Coronary artery (tissue), 2 donors: ENCODE data around the gene KDELR1.

Experiments
- DNase-seq: peaks from one replicate; pipeline ENCODE4 v3.0.0-alpha.2; 2017; ENCODE audit warnings: low spot score
- H3K27ac ChIP-seq, 2 donors: fragments of 200-600 bp; sonication (generic); one replicate each; pipeline ENCODE4 v1.5.1; 2016 to 2019
- H3K4me3 ChIP-seq: fragments of 200-600 bp; sonication (generic); 2 replicates; pipeline ENCODE4 v1.5.1; 2016; ENCODE audit warnings: mild to moderate bottlenecking, moderate library complexity
- TF ChIP-seq, protein P1 (sequence below): fragments of 200-600 bp; sonication (generic); IDR thresholded peaks from one replicate; pipeline ENCODE4 v1.5.1; 2019; ENCODE audit warnings: antibody characterized with exemption

The KDELR1 gene

DNA sequence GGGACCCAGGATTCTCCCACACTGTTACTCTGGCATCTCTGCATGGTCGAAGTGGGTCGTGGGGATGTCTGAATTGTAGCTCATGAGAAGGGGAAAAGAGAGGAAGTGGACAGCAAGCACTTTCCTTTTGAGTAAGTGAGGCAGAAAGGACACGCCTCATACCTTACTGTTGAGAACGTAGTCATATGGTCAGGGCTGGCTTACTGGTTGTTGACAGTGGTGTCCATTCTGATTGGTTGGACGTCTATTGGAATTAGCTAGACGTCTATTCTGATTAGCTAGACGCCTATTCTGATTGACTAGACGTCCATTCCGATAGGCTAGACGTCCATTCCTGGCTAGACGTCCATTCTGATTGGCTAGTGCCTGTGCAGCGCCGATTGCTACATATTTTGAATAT is 14.5 kb upstream of the KDELR1 start:
- Histone ChIP-seq H3K27ac (no peak overlapping the region), H3K4me3 (no peak overlapping the region)
- no peak for DNase-seq
- TF ChIP-seq, protein P1, sequence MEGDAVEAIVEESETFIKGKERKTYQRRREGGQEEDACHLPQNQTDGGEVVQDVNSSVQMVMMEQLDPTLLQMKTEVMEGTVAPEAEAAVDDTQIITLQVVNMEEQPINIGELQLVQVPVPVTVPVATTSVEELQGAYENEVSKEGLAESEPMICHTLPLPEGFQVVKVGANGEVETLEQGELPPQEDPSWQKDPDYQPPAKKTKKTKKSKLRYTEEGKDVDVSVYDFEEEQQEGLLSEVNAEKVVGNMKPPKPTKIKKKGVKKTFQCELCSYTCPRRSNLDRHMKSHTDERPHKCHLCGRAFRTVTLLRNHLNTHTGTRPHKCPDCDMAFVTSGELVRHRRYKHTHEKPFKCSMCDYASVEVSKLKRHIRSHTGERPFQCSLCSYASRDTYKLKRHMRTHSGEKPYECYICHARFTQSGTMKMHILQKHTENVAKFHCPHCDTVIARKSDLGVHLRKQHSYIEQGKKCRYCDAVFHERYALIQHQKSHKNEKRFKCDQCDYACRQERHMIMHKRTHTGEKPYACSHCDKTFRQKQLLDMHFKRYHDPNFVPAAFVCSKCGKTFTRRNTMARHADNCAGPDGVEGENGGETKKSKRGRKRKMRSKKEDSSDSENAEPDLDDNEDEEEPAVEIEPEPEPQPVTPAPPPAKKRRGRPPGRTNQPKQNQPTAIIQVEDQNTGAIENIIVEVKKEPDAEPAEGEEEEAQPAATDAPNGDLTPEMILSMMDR, result no peak

GRCh38 chr19:48405010-48405659 is 13.8 kb upstream of the KDELR1 start:
- Histone ChIP-seq H3K4me3 (no peak overlapping the region), H3K27ac (no peak overlapping the region)
- DNase-seq, result no peak
- TF ChIP-seq, protein P1, result no peak

GRCh38 chr19:48403606-48404005 is 12.3 kb upstream of the KDELR1 start:
- no peak overlapping the region for H3K27ac ChIP-seq
- DNase-seq, result no peak
- TF ChIP-seq, protein P1, result no peak

DNA sequence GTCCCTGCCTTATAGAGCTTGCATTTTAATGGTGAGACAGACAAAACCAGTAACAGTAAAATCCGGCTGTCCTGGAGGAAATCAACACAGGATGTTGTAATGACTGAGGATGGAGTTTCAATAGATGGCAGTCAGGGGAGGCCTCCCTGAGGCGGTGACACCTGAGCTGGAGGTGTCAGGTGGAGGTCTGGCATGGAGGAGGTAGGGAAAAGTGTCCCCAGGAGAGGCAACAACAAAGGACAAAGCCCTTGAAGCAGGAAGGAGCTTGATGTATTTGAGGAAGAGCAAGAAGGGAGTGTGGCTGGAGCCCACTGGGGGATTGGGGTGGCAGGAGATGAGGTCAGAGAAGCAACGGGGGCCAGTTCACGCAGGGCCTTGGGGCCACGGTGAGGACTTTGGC is 9.9 kb upstream of the KDELR1 start:
- no peak for DNase-seq
- Histone ChIP-seq H3K27ac (no peak overlapping the region), H3K4me3 (no peak overlapping the region)
- TF ChIP-seq, protein P1, result no peak

More at GRCh38 chr19:48403606-48404005, 12.3 kb upstream of the KDELR1 start:
- H3K4me3 ChIP-seq, result no peak overlapping the region

DNA sequence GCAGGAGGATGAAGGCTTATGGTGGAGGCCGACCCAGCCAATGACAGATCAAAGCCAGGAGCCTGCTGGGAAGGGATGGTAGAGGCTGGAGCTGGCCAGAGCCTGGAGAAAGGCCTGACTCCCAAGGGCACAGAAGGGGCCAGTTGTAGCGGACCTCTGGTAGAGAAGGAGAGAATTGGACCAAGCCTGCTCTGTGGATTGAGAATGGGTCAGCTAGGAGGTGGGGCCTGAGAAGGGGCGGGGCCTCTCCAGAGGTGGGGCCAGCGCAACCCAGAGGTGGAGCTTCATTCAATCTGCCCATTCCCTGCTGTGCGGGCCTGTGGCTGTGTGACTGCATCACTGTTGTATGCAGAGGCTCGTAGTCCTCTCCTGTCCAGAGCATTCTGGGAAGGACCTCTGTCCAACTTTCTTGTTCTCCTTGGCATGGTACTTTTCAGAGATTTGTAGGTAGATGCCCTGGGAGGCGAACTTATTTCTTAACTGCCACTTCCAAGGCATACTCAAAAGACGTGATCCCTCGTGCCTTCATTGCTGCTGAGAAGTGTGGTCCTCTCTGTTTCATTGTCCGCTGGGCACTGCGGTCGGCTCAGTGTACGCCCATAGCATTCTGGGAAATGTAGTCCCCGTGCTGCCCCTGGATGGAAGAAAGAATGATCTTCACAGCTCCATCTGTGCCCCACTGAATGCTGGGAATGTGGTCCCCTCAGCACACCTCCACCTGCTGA is 8.8 kb upstream of the KDELR1 start:
- peak overlapping the region; percentile 55 for H3K4me3 ChIP-seq
- no peak for DNase-seq
- peak overlapping the region in 1 of 2 donors; percentile 76 for H3K27ac ChIP-seq
- TF ChIP-seq, protein P1, result no peak

DNA sequence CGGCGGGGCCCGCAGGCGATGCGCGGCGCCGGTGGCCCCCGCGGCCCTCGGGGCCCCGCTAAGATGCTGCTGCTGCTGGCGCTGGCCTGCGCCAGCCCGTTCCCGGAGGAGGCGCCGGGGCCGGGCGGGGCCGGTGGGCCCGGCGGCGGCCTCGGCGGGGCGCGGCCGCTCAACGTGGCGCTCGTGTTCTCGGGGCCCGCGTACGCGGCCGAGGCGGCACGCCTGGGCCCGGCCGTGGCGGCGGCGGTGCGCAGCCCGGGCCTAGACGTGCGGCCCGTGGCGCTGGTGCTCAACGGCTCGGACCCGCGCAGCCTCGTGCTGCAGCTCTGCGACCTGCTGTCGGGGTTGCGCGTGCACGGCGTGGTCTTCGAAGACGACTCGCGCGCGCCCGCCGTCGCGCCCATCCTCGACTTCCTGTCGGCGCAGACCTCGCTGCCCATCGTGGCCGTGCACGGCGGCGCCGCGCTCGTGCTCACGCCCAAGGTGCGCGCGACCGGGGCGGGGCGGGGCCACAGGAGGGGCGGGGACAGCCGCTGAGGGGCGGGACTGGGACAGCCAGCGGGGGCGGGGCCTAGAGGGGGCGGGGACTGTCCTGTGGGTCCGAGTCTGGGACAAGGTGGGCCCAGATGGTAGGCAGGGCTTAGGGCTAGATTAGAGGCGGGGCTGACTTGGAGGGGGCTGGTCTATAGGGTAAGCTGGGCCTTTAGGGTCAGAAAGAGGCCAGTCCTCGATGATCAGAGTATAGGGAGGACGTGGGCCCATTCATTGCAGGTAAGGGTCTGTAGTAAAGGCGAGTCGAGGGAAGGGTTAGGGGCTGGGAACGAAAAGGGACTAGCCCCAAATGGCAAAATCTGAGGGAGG is 7.3 kb upstream of the KDELR1 start:
- H3K4me3 ChIP-seq, result peak overlapping the region; percentile 63
- no peak for DNase-seq
- H3K27ac ChIP-seq, result peak overlapping the region in 1 of 2 donors; percentile 62
- TF ChIP-seq, protein P1, result no peak
